ENCODE results near the gene KRT16.

GRCh38 chr17:41660221-41660711 is 47.7 kb upstream of the KRT16 start:
- TF ChIP-seq POLR2A (IDR thresholded peaks at IDR 0.05) (no peak), CTCF (IDR thresholded peaks at IDR 0.05) (no peak)

Data from stomach (tissue), 4 donors.